ENCODE results near the gene ADAMTSL2. TPM values are rescaled to one million over a fixed set of nuclear protein-coding genes. Genes with fewer than 3 reads are reported as not detected.

The ADAMTSL2 gene
- total RNA-seq, 1 donor from 2014 or later: 14.0 TPM

DNA sequence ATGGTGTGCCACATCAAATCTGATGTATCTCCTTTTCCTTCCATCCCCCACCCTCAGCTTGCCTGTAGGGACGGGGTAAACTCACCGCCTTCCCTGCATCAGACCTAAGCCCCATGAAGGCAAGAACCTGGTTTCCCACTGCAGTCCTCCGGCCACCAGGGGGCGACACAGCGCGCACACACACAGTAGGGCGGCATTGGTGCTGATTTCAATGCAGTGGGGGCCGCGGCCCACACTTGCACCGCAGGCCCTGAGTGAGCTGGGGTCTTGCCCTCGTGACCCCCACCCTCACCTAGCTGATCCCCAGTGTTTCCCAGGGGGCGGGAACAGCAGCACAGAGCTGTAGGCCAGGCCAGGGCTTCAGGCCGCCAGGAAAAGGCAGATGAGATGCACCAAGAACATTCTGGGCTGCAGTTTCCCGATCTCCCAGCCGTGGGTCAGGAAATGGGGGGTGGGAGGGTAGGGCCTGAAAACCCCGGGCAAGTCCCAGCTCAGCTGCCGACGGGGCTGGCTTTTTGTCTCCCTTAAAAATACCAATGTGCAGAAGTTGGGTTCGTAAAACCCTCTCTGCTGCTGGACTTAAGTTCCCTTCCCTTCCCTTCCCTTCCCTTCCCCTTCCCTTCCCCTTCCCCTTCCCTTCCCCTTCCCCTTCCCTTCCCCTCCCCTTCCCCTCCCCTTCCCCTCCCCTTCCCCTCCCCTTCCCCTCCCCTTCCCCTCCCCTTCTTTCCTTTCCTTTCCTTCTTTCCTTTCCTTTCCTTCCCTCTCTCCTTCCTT lies 55.1 kb downstream of the ADAMTSL2 start:
- no peak for DNase-seq (ENCODE audit: low spot score)

DNA sequence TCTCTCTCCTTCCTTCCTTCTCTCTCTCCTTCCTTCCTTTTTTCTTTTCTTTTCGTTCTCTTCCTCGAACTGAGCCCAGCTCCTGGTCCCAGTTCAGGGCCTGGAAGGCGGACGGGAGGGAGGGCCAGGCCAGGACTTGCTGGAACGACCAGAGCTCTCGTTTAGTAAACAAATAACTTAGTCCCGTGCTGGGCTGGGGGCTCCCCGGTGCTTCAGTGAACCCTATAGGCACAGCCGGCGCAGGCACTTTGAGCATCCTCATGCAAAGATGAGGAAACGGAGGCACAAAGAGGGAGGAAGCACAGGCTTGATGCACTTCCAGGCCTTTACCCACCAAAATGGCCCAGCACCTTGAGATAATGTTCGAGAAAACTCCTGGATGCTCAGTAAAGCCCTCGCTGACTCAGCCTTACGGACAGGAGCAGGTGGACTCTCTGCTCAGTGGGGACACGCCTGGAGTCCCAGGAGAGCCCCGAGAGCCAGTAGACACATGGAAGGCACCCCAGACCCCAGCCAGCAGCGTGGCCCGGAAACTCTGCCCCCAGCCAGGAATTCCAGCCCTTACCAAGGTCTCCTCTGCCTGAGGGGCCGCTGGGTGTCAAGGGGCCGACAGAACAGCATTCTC lies 55.8 kb downstream of the ADAMTSL2 start:
- DNase-seq (ENCODE audit: low spot score): no peak

DNA sequence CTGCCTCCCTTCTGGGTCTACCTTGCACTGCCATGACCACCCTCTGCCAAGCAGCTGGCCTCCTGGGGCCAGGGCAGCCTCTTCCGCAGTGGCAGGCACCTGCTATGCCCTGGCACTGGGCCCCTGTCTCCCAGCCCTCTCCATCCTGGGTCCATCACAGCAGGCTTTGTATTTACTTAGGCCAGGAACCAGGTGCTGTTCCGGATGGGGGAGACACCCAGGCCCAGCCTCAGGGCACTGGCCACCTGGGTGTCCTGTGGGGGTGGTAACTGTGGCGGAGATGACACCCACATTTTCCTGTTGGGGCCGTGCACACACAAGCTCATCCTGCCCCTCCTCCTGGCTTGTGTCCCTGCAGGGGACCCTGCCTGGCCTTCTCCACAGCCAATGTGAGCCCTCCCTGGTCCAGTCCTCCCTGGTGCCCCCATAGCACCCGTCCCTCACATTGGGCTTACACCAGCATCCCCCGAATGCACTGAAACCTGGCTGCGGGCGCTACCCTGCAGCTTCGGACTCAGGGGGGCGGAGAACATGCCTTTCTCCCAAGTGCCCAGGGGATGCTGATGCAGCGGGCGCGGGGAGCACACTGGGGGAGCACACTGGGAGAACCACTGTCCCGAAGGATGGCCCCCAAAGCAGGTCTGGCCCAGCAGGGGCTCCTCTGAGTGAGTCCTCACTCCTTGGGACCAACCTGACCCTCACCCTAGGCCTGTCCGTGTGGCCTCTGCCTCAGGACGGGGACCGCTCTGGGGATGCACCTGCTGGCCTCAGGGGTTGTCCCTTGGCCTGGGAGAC lies 56.8 kb downstream of the ADAMTSL2 start:
- no peak for DNase-seq (ENCODE audit: low spot score)

- DNase-seq (ENCODE audit: low spot score): no peak
These were observed 57.5 kb downstream of the ADAMTSL2 start for GRCh38 chr9:133591985-133592384.

GRCh38 chr9:133592731-133593409 lies 58.4 kb downstream of the ADAMTSL2 start:
- no peak for DNase-seq (ENCODE audit: low spot score)

- DNase-seq (ENCODE audit: low spot score): no peak
These were observed 59.2 kb downstream of the ADAMTSL2 start for GRCh38 chr9:133593587-133594253.

DNA sequence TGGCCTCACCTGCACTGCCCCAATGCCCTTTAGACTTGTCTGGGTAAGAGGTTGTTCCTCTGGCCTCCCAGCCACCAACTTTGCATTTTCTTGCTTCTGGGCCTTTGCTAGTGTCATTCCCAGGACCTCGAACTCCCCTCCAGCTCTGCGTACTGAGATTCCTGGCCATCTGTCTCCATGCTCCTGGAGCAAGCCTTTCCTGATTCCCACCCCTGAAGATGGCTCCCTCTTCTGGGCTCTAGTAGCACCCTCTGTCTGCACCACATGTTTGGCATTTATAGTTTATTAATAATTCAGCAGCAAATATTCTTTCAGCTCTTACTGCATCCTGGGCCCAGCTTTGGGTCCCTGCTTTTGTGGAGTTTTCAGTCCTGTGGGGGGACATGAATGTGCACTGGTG lies 59.8 kb downstream of the ADAMTSL2 start:
- no peak for DNase-seq (ENCODE audit: low spot score)

DNA sequence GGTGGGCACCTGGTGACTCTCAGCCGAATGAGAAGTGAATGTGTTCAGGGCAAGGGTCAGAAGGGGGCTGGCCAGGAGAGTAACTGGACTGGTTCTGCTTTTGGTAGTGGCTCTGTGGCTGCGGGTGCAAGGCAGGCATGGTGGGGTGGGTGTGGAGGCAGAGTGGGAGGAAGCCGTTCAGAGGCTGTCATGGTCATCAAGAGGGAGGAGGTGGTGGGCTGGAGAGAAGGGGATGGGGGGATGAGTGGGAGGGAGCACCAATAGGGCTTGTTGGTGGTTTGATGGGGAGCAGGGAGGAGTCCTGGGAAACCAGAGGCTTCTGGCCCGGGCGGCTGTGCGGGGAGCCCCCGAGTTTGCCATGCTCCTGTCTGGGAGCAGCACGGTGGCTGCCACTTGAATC lies 61.4 kb downstream of the ADAMTSL2 start:
- DNase-seq (ENCODE audit: low spot score): no peak

- DNase-seq (ENCODE audit: low spot score): no peak
These were observed 62.9 kb downstream of the ADAMTSL2 start for GRCh38 chr9:133597316-133597957.

- no peak for DNase-seq (ENCODE audit: low spot score)
These were observed 64.5 kb downstream of the ADAMTSL2 start for GRCh38 chr9:133598978-133599377.

- DNase-seq (ENCODE audit: low spot score): no peak
These were observed 65.1 kb downstream of the ADAMTSL2 start for GRCh38 chr9:133599470-133600173.

DNA sequence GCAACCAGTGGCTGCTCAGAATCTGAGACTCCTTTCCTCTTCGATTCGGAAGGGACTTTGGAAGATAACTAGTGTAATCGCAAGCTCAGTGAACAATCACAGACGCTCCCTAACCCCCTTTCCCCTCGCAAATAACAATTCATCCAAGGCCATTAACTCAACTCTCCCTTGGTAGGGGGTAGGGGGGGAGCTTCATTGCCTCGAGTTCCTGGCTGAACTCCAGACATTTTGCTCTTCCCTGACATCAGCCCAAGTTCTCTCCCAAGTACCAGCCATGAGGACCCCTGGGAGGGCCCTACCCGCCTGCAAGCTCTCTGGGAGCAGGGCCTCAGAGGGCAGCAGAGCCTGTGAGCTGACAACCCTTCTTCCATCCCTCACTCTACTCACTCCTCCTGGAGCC lies 66.2 kb downstream of the ADAMTSL2 start:
- no peak for DNase-seq (ENCODE audit: low spot score)

DNA sequence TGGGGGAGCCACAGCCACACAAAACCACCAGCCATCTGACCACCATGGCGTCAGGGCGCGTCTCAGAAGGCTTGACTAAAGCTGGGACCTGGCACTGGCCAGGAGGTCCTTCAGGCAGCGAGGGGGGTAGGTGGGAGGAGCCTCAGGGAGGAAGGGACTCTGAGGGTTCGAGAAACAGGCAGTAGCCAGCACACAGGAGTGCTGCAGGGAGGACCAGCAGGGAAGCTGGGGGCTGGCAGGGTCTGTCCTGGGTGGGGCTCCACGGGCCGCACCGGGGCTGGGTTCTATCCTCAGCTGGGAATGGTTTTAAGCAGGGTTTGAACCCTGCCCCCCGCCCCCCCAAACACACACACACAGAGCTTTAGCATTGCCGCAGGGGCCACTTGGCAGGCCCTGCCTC lies 67.2 kb downstream of the ADAMTSL2 start:
- no peak for DNase-seq (ENCODE audit: low spot score)

DNA sequence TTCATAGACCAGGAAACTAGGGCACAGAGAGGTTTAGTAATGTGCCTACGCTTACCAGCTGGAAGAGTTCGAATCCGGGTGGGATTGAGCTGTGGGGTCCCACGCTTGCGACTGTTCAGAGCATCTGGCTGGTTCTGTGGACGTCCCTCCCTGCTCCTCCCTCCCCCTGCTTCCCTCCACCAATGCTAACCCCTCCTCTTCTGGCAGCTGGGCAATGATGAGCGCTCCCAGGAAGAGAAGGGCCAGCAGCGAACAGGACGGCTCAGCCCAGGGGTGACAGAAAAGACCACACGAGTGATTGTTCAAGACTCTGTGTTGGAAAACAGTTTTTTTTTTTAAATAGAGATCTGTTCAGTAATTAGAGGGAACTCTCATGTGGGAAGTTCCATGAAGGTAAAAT lies 67.8 kb downstream of the ADAMTSL2 start:
- DNase-seq (ENCODE audit: low spot score): no peak

GRCh38 chr9:133603135-133603927 lies 68.8 kb downstream of the ADAMTSL2 start:
- no peak for DNase-seq (ENCODE audit: low spot score)

GRCh38 chr9:133604214-133604613 lies 69.7 kb downstream of the ADAMTSL2 start:
- no peak for DNase-seq (ENCODE audit: low spot score)

DNA sequence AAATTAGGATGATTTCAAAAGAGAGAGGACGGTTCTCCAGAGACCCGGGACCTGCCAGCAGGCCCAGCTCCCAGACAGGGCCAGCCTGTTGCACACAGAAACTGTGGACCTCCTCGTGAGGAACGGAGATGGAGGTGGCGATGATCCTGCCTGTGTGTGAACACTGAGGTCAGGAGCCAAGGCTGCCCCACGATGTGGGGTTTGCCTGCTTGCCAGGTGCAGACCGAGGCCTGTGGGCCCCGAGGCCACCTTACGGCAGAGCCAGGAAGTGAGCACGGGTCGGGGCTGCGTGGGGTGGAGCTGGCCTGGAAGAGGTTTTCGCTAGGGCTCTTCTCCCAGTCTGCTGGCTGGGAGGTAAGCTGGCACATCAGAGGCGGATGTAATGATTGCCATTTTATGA lies 70.4 kb downstream of the ADAMTSL2 start:
- no peak for DNase-seq (ENCODE audit: low spot score)

- no peak for DNase-seq (ENCODE audit: low spot score)
These were observed 70.9 kb downstream of the ADAMTSL2 start for GRCh38 chr9:133605446-133605845.

- no peak for DNase-seq (ENCODE audit: low spot score)
These were observed 71.6 kb downstream of the ADAMTSL2 start for GRCh38 chr9:133605856-133606707.

Data from mucosa of gallbladder (tissue), 1 donor.